Stimulated activated CD4-positive, alpha-beta T cell treated with anti-CD3 and anti-CD28 coated beads, Interleukin-12 subunit alpha, Interleukin-12 subunit beta, amount 100 ng/mL, for 4 hours (primary cell): ENCODE measurements around the gene LDB2.

ENCODE experiments used
- DNase-seq: peaks from one replicate; pipeline ENCODE4 v3.0.0-alpha.2; 2020

LDB2 gene

GRCh38 chr4:16884673-16885460 lies 13.6 kb downstream of the LDB2 start:
- DNase-seq, result no peak

- no peak for DNase-seq
These were observed 14.6 kb downstream of the LDB2 start for GRCh38 chr4:16883806-16884205.

DNA sequence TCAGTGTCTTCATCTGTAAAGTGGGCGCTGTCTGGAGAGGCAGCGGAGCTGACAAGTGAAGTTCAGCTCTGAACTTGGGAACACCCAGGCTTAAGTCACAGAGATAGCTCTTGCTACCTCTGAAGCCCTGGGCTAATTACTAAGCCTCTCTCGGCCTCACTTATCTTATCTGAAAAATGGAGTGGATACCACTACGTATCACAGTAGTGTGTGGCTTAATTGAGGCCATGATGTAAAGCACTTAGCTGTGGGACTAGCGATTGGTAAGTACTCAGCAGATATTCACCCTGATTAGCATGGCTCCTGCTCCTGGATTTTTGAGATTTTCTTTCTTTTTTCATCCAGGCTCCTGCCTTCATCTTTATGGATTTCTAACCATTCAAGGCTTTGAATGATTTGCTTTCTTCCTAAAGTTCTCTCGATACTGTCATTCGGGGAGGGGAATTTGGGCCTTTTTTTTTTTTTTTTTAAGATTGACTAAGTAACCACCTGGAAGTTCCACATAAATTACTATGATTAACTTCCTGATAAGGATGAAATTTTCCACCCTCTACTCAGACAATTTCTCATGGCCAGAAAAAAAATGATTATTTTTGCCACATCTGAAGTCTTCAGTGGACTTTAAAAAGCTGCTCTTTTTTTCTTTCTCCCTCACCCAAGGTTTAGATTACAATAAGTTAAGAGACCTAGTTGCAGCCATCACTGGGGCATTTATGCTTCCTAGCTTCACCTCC lies 17.1 kb downstream of the LDB2 start:
- no peak for DNase-seq

- DNase-seq, result no peak
These were observed 23.0 kb downstream of the LDB2 start for GRCh38 chr4:16875487-16875886.

DNA sequence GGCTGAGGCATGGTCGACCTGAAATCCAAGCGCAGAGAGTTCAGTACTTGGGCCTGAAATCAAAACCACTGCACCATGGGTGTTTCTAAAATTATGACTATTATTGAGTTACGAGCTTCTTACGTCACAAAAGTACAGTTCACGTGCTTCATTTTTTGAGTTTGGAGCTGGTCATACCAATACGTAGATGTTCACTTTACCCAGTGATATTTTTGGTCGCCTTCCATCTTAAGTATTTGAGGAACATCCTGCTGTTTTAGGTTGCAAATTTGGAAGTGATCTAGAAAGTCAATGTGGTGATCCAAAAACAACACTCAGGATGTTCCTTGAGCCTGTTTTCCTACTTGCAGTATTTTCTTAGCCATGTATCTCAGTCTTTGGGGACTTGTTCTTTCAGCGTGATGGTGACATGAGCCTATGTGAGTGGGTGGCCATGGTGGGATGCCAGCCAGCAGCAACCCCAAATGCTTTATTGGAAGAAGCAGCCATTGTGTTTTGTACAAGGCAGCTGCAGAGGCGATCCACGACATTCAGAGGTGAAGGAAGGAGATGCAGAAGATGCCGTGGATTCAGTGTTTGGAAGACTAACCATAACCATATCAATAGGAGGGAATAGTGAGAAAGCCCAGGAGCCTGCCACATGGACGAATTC lies 28.7 kb downstream of the LDB2 start:
- DNase-seq, result no peak

DNA sequence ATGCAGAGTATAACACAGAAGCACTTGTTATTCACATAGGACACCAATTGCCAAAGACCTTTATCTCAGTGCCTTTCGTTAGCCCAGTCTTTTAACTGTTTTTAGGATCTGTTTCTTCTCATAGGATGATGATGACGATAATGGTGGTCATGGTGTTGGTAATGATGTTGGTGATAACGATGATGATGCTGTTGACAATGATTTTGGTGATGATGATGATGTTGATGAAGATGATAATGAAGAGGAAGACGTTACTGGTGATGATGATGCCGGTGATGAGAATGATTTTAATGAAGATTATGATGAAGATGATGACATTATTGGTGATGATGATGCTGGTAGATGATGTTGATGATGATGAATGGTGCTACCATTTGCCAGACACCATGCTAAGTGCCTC lies 29.8 kb downstream of the LDB2 start:
- DNase-seq, result no peak

DNA sequence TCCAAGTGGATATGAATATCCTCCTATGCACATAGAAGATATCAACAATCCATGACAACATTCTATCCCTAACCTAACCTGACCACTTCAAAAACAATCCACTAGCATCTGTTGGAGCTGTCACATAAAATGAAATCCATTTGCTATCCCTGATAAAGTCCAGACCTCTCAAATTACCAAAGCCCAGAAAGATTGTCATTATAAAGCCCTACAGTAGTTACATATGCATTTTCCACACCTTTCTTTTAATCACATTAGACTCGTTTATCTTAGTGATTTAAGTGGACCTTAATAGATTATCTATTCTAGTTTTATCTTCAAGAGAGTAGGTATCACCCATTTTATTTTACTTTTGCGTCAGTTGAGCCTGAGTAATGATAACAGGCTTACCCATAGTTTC lies 30.6 kb downstream of the LDB2 start:
- no peak for DNase-seq

GRCh38 chr4:16866974-16867373 lies 31.5 kb downstream of the LDB2 start:
- DNase-seq, result no peak

GRCh38 chr4:16865897-16866283 lies 32.6 kb downstream of the LDB2 start:
- no peak for DNase-seq

DNA sequence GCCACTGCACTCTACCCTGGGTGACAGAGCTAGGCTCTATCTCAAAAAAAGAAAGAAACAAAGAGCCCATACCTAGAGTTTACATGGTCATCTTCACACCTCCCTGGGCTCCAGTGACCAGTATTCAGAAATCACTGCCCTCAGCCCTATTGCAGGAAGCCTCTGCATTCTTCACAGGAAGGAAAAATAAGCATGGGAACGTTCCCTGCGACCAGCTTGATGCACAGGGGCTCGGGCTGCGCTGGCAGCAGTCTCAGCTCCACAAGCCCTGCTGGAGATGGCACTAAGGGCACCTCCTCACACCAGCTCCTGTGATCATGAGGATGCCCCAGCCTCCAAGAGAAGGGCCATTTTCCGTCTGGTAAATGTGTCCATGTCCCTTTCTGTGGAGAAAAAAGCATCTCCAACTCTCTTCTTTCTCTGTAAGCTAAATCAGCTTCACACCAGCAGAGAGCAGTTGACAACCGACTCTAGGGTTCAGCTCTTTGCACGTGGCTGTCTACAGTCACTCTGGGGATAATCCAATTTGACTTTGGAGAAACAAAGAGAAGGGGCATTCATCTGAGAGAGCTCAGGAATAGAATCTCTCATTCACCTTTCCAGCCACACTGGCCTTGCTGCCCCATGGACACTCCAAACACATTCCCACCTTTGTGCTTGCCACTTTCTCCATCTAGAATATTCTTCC lies 33.1 kb downstream of the LDB2 start:
- no peak for DNase-seq

DNA sequence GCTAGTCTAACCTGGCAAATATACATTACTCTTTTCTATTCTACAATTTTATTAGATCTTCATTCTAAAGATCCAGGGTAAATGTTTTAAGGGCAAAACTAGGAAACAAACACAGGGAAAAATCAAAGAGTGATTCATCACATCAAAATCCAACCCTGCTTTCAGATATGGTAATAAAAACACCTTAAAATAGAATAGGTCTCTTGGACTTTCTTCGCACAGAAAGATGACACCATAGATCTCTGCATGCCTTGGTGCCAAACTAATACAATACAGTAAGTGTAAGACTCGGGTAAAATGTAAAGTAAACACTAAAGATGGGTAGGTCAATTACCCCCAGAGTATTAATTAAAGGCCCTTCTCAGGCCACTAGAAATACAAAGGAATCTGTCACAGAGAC lies 34.2 kb downstream of the LDB2 start:
- no peak for DNase-seq

- DNase-seq, result no peak
These were observed 35.7 kb downstream of the LDB2 start for GRCh38 chr4:16862697-16863096.

- DNase-seq, result no peak
These were observed 37.9 kb downstream of the LDB2 start for GRCh38 chr4:16860516-16860915.

- no peak for DNase-seq
These were observed 39.4 kb downstream of the LDB2 start for GRCh38 chr4:16859031-16859430.

DNA sequence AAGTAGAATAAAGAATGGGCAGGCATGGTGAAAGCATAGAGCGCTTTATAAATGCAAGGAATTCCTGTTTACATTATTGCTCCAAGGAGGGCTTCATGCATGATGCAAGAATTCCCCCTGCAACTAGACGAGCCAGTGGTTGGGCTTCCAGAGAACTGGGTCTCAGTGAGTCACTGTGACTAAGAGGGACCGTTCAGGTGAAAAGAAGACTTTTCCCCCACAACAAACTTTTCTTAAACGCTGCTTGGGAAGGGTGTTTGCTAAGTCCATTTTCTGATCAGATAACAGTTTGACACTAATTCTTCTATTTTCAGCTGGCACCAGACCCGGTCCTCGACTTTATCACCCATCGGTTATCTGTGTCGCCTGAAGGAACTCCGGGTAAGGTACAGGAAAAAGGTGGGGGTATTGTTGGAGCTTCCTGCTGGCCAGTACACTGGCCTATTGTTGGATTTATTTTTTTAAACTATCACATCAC lies 40.1 kb downstream of the LDB2 start:
- no peak for DNase-seq

DNA sequence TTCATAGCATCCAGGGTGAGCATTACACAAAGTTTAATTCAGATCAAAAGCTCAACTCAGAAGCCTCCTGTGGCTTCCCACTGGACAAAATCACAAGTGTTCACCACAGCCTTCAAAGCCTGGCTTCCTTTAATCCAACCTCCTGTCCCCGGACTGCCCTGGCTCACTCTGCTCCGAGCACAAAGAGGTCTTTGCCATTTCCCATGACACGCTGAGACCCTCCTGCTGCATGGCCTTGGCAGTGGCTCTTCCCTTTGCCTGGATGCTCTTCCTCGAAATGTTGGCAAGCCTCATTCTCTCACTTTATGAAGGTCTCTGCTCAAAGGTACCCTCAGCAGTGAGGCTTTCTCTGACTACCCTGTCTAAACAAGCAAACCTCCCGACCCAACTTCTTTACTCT lies 41.0 kb downstream of the LDB2 start:
- no peak for DNase-seq

GRCh38 chr4:16853640-16854039 lies 44.8 kb downstream of the LDB2 start:
- DNase-seq, result no peak

DNA sequence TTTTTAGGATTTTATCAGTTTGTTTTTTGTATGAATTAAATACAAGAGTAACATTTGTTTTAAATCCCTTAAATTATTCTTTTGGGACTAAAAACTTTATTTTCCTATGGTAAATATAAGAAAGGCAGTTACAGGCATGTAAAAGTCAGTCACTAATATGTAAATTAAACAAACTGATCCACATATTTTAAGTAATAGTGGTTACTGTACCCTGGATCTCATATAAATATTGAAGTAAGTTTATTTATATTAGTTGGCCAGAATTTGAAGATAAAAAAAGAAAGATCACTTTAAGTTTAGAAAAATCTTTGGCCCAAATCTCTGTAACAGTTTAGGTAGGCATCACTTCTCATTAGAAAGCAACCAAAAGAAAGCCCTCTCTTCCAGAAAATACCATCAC lies 45.8 kb downstream of the LDB2 start:
- no peak for DNase-seq

GRCh38 chr4:16852228-16852627 lies 46.2 kb downstream of the LDB2 start:
- no peak for DNase-seq

DNA sequence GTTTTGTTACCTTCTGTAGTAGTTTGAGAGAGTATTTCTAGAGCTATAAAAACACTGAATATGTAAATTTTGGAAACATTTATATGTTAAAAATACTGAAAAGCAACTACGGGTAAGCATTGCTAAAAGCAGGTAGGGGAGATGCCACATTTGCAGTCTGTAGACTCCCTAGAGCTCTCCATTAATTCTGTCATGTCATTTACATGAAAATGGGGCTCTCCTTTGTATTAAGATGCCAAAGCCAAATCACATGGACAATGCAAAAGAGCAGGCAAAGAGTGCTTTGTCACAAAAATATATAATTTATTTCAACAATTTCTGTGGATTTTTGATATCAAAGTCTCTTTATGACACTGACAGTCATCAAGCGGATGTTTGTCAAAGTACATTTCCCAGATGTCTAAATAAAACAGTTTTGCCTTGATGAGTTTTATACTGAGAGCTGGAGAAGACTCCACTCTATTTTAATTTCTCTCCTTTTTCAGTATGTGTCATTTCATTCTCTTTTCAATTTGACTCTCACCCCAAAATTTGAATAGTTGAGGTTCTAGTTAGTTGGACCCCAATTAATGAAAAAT lies 51.8 kb downstream of the LDB2 start:
- DNase-seq, result no peak

DNA sequence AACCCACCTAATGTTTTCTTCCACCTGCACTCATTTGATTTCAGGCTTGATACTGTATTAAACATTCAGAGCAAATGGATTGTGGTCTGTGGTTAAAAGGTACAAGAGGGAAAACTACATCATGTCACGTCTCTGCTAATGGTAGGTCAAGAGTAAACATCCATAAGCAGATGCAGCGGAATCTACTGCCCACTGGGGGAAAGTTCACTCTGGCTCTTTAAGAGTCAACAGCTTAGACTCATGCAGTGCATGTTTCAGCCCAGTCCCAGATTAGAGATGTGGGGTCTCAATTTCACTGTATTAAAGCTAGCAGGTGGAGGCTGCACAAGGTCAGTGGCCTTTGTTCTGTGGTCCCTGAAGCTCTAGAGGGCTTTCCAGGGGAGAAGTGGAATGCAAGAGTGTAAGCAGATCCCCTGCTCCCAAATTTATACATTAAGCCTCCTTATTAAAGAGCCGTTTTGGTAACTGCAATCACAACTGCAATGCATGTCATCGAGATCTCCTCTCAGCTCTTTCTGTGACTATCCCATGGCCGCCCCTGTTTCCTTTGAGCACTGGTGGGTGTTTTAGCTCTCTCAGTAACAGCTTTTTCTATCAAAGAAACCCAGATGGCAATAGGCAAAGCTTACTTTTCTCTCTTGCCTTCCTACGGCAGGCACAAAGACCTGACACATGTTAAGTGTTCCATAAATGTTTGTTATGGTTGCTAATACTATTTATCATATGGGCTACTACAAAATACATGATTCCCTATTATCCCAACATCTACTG lies 53.4 kb downstream of the LDB2 start:
- DNase-seq, result no peak

DNA sequence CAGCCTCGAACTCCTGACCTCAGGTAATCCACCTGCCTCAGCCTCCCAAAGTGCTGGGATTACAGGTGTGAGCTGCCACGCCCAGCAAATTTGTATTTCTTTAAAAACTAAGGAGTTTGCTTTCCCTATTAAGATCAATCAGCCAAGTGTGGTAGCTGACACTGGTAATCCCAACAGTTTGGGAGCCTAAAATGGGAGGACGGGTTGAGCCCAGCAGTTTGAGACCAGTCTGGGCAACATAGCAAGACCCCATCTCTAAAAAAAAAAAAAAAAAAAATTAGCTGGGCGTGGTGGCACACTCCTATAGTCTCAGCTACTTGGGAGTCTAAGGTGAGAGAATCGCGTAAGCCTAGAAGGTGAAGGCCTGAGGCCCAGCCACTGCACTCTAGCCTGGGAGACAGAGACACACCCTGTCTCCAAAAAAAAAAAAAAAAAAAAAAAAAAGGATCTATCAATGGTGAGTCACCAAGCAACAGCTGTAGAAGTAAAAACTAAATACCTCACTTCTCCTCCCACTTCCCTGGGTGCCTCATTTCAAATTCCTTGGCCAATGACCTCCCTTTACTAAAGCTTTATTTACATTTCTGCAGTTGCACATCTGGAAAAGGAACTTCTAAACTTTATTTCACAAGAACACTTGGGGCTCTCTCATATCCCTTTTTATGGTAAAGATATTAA lies 54.5 kb downstream of the LDB2 start:
- no peak for DNase-seq
